ENCODE measurements around the gene ELP1. TPM values are rescaled to one million over a fixed set of nuclear protein-coding genes. Genes with fewer than 3 reads are reported as not detected.

Gene ELP1
- total and polyA plus RNA-seq, 4 donors, result 9.3 to 27.7 (median 16.4) TPM

GRCh38 chr9:108937561-108938305, 3.8 kb upstream of the ELP1 start:
- no peak for DNase-seq (ENCODE audit: low spot score)
- WGBS, result 94% methylated on average over 5 of the region's 5 CpGs
- Histone ChIP-seq H3K9me3 (ENCODE audit: control insufficient read depth in 4 of 4, low read length in 3 of 4) (no peaks in the 10 kb centered on the region), H3K4me3 (ENCODE audit: low read depth in 1 of 3, low read length in 3 of 3) (no peak overlapping the region), H3K9ac (ENCODE audit: low read depth in 1 of 2, low read length in 2 of 2) (no peak overlapping the region), H3K27ac (ENCODE audit: low read depth in 1 of 2, low read length in 2 of 2) (no peak overlapping the region), H3K36me3 (ENCODE audit: control insufficient read depth in 4 of 4, insufficient read depth in 3 of 4, low read depth in 1 of 4, low read length in 3 of 4) (peaks cover 2 to 19% (median 8%) of the 10 kb centered on the region in 4 donors), H3K4me1 (ENCODE audit: control insufficient read depth in 4 of 4, insufficient read depth in 4 of 4, low read length in 3 of 4) (peaks cover 2 to 17% (median 15%) of the 10 kb centered on the region in 4 donors), H3K27me3 (ENCODE audit: control insufficient read depth in 4 of 4, insufficient read depth in 4 of 4, low read length in 3 of 4) (no peaks in the 10 kb centered on the region)
- TF ChIP-seq JUND (IDR thresholded peaks at IDR 0.05) (no peak), ATF3 (IDR thresholded peaks at IDR 0.05) (no peak), FOXA1 (IDR thresholded peaks at IDR 0.05) (no peak), NR2F2 (IDR thresholded peaks at IDR 0.05) (no peak)

- Histone ChIP-seq H3K27me3 (ENCODE audit: control insufficient read depth in 4 of 4, insufficient read depth in 4 of 4, low read length in 3 of 4) (no peaks in the 10 kb centered on the region), H3K36me3 (ENCODE audit: control insufficient read depth in 4 of 4, insufficient read depth in 3 of 4, low read depth in 1 of 4, low read length in 3 of 4) (peaks cover 0 to 12% (median 3%) of the 10 kb centered on the region in 4 donors), H3K4me1 (ENCODE audit: control insufficient read depth in 4 of 4, insufficient read depth in 4 of 4, low read length in 3 of 4) (peaks cover 5 to 27% (median 18%) of the 10 kb centered on the region in 4 donors), H3K9me3 (ENCODE audit: control insufficient read depth in 4 of 4, low read length in 3 of 4) (no peaks in the 10 kb centered on the region), H3K27ac (ENCODE audit: low read depth in 1 of 2, low read length in 2 of 2) (peak within 1 kb of the TSS; percentile 71 to 96), H3K9ac (ENCODE audit: low read depth in 1 of 2, low read length in 2 of 2) (peak within 1 kb of the TSS; percentile 78 to 95), H3K4me3 (ENCODE audit: low read depth in 1 of 3, low read length in 3 of 3) (peak within 1 kb of the TSS; percentile 83 to 99 (median 98))
- peak; percentile 23 to 86 for TF ChIP-seq GABPA (IDR thresholded peaks at IDR 0.05 in 1 of 2, conservative IDR thresholded peaks at IDR 0.05 in 1 of 2)
- peak; percentile 67 to 69 for TF ChIP-seq EGR1 (IDR thresholded peaks at IDR 0.05; ENCODE audit: low read depth in 2 of 2)
- no peak for TF ChIP-seq JUND (IDR thresholded peaks at IDR 0.05)
- no peak for TF ChIP-seq YY1 (IDR thresholded peaks at IDR 0.05)
- no peak for TF ChIP-seq NR2F2 (IDR thresholded peaks at IDR 0.05)
- TF ChIP-seq, protein P1, sequence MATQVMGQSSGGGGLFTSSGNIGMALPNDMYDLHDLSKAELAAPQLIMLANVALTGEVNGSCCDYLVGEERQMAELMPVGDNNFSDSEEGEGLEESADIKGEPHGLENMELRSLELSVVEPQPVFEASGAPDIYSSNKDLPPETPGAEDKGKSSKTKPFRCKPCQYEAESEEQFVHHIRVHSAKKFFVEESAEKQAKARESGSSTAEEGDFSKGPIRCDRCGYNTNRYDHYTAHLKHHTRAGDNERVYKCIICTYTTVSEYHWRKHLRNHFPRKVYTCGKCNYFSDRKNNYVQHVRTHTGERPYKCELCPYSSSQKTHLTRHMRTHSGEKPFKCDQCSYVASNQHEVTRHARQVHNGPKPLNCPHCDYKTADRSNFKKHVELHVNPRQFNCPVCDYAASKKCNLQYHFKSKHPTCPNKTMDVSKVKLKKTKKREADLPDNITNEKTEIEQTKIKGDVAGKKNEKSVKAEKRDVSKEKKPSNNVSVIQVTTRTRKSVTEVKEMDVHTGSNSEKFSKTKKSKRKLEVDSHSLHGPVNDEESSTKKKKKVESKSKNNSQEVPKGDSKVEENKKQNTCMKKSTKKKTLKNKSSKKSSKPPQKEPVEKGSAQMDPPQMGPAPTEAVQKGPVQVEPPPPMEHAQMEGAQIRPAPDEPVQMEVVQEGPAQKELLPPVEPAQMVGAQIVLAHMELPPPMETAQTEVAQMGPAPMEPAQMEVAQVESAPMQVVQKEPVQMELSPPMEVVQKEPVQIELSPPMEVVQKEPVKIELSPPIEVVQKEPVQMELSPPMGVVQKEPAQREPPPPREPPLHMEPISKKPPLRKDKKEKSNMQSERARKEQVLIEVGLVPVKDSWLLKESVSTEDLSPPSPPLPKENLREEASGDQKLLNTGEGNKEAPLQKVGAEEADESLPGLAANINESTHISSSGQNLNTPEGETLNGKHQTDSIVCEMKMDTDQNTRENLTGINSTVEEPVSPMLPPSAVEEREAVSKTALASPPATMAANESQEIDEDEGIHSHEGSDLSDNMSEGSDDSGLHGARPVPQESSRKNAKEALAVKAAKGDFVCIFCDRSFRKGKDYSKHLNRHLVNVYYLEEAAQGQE (IDR thresholded peaks at IDR 0.05), result no peak
- peak in 1 of 2 donors; percentile 12 for TF ChIP-seq RAD21 (IDR thresholded peaks at IDR 0.05)
- WGBS, result under 1% methylated on average over 47 of the region's 47 CpGs
- no peak for DNase-seq (ENCODE audit: low spot score)
These were observed 484 bp upstream of the ELP1 start, which contains the start of gene ABITRAM for GRCh38 chr9:108934323-108934893. Gene ABITRAM, plus strand, starts transcription at chr9:108934400. Its CDS starts 87 bp downstream, at chr9:108934487.

DNA sequence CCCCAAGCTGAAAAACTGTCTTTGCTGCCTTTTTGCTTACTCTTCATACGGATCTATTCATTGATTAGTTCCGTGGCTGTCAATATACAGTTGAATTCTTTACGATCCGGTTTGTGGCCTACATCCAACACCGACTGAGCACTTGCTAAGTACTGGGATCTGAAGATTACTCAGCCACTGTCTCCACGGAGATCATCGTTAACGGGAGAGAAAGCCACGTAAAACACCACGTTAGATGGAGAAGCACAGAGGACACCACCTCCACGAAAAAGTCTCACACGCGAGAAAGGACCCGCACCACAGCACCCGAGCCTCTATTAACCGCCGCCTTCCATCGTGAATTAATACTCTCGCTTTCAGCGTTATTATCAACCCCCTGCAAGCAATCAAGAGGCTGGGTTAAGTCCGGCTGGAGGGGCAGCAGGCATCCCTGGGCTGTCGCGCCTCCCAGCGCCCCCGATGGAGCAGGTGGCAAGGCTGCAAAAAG, 650 bp downstream of the ELP1 start:
- WGBS, result under 1% methylated on average over 25 of the region's 25 CpGs
- Histone ChIP-seq H3K27ac (ENCODE audit: low read depth in 1 of 2, low read length in 2 of 2) (peak overlapping the region; percentile 71 to 96), H3K36me3 (ENCODE audit: control insufficient read depth in 4 of 4, insufficient read depth in 3 of 4, low read depth in 1 of 4, low read length in 3 of 4) (peaks cover 1 to 10% (median 7%) of the 10 kb centered on the region in 4 donors), H3K9me3 (ENCODE audit: control insufficient read depth in 4 of 4, low read length in 3 of 4) (no peaks in the 10 kb centered on the region), H3K4me3 (ENCODE audit: low read depth in 1 of 3, low read length in 3 of 3) (peak overlapping the region; percentile 83 to 98 (median 85)), H3K4me1 (ENCODE audit: control insufficient read depth in 4 of 4, insufficient read depth in 4 of 4, low read length in 3 of 4) (peaks cover 5 to 27% (median 18%) of the 10 kb centered on the region in 4 donors), H3K9ac (ENCODE audit: low read depth in 1 of 2, low read length in 2 of 2) (peak overlapping the region; percentile 61 to 95), H3K27me3 (ENCODE audit: control insufficient read depth in 4 of 4, insufficient read depth in 4 of 4, low read length in 3 of 4) (no peaks in the 10 kb centered on the region)
- no peak for DNase-seq (ENCODE audit: low spot score)
- no peak for TF ChIP-seq FOXA1 (IDR thresholded peaks at IDR 0.05)
- TF ChIP-seq MAX (IDR thresholded peaks at IDR 0.05), result no peak
- TF ChIP-seq HNF4A (conservative IDR thresholded peaks at IDR 0.05), result no peak
- TF ChIP-seq, protein P2, sequence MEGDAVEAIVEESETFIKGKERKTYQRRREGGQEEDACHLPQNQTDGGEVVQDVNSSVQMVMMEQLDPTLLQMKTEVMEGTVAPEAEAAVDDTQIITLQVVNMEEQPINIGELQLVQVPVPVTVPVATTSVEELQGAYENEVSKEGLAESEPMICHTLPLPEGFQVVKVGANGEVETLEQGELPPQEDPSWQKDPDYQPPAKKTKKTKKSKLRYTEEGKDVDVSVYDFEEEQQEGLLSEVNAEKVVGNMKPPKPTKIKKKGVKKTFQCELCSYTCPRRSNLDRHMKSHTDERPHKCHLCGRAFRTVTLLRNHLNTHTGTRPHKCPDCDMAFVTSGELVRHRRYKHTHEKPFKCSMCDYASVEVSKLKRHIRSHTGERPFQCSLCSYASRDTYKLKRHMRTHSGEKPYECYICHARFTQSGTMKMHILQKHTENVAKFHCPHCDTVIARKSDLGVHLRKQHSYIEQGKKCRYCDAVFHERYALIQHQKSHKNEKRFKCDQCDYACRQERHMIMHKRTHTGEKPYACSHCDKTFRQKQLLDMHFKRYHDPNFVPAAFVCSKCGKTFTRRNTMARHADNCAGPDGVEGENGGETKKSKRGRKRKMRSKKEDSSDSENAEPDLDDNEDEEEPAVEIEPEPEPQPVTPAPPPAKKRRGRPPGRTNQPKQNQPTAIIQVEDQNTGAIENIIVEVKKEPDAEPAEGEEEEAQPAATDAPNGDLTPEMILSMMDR (IDR thresholded peaks at IDR 0.05; ENCODE audit: low read depth, low read length, missing input control), result no peak
- no peak for TF ChIP-seq JUND (IDR thresholded peaks at IDR 0.05)
- no peak for TF ChIP-seq SP1 (IDR thresholded peaks at IDR 0.05)
- no peak for TF ChIP-seq GABPA (IDR thresholded peaks at IDR 0.05 in 1 of 2, conservative IDR thresholded peaks at IDR 0.05 in 1 of 2)
- TF ChIP-seq TAF1 (conservative IDR thresholded peaks at IDR 0.05), result no peak
- TF ChIP-seq, protein P1 (IDR thresholded peaks at IDR 0.05), result no peak
- no peak for TF ChIP-seq RXRA (IDR thresholded peaks at IDR 0.05)
- no peak for TF ChIP-seq HNF4G (IDR thresholded peaks at IDR 0.05)
